Inferior parietal cortex (tissue), 1 donor: Measurements from ENCODE around the gene CTXND1.

Source experiments
- DNase-seq: peaks from one replicate; pipeline ENCODE4 v3.0.0-alpha.2; 2016; ENCODE audit errors: extremely low spot score

CTXND1 gene

GRCh38 chr15:80259942-80260510 lies 8.0 kb upstream of the CTXND1 start:
- DNase-seq: no peak

- DNase-seq: no peak
Observed at GRCh38 chr15:80251428-80252120, 439 bp downstream of the CTXND1 start.

GRCh38 chr15:80250614-80251427 lies 1.2 kb downstream of the CTXND1 start:
- no peak for DNase-seq

- DNase-seq: no peak
Observed at GRCh38 chr15:80249973-80250372, 2.0 kb downstream of the CTXND1 start.

GRCh38 chr15:80247320-80247719 lies 4.7 kb downstream of the CTXND1 start:
- DNase-seq: no peak

GRCh38 chr15:80246425-80246894 lies 5.6 kb downstream of the CTXND1 start:
- no peak for DNase-seq

GRCh38 chr15:80242802-80243201 lies 9.2 kb downstream of the CTXND1 start:
- no peak for DNase-seq

- no peak for DNase-seq
Observed at GRCh38 chr15:80242132-80242769, 9.8 kb downstream of the CTXND1 start.

- no peak for DNase-seq
Observed at GRCh38 chr15:80241508-80241907, 10.5 kb downstream of the CTXND1 start.

GRCh38 chr15:80240276-80240675 lies 11.7 kb downstream of the CTXND1 start:
- DNase-seq: no peak

GRCh38 chr15:80234883-80235282 lies 17.1 kb downstream of the CTXND1 start:
- DNase-seq: no peak

GRCh38 chr15:80233581-80233980 lies 18.4 kb downstream of the CTXND1 start:
- no peak for DNase-seq

GRCh38 chr15:80231371-80231770 lies 20.6 kb downstream of the CTXND1 start:
- no peak for DNase-seq

GRCh38 chr15:80228959-80229610 lies 22.9 kb downstream of the CTXND1 start:
- no peak for DNase-seq

GRCh38 chr15:80219955-80220354 lies 32.1 kb downstream of the CTXND1 start:
- no peak for DNase-seq

GRCh38 chr15:80217327-80217900 lies 34.6 kb downstream of the CTXND1 start:
- no peak for DNase-seq

GRCh38 chr15:80216911-80217310 lies 35.1 kb downstream of the CTXND1 start:
- no peak for DNase-seq

- no peak for DNase-seq
Observed at GRCh38 chr15:80216141-80216540, 35.9 kb downstream of the CTXND1 start.

- no peak for DNase-seq
Observed at GRCh38 chr15:80214910-80215309, 37.1 kb downstream of the CTXND1 start.

- no peak for DNase-seq
Observed at GRCh38 chr15:80211976-80212375, 40.0 kb downstream of the CTXND1 start.
